Measurements from ENCODE around the gene SMIM9.
"Not testable (repeated sequence)": the region's sequence is repeated elsewhere in the genome, so short reads cannot be mapped to it uniquely, and the experiment has no call there.

The SMIM9 gene

DNA sequence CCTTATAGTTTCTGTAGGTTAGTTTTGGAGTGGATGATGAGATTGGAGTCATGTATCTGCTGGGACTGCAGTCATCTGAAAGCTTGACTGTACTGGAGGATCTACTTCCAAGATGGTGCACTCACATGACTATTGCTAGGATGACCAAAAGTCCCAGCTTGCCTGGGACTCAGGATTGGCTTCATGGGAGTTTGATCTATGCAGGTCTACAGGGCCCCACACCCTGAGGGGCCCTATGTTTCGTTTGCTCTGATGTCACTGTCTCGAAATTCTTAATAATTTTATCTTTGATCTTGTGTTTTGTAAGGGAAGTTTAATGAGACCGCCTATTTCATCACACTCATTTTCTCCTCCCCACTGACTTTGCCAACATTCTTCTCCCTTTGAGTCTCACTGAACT is at the start of gene SMIM9:
TSS of gene SMIM9 (minus strand) at position 101 of the 400 bp plus-strand sequence. CDS start 3,806 bp downstream, outside the sequence.
- no peak for DNase-seq

- not testable (repeated sequence) for DNase-seq
These were observed 49.6 kb upstream of the SMIM9 start for GRCh38 chrX:154884069-154884468.

- DNase-seq, result no peak
These were observed 38.9 kb upstream of the SMIM9 start for GRCh38 chrX:154873329-154873728.

GRCh38 chrX:154868522-154868921 is 34.1 kb upstream of the SMIM9 start:
- DNase-seq, result not testable (repeated sequence)

DNA sequence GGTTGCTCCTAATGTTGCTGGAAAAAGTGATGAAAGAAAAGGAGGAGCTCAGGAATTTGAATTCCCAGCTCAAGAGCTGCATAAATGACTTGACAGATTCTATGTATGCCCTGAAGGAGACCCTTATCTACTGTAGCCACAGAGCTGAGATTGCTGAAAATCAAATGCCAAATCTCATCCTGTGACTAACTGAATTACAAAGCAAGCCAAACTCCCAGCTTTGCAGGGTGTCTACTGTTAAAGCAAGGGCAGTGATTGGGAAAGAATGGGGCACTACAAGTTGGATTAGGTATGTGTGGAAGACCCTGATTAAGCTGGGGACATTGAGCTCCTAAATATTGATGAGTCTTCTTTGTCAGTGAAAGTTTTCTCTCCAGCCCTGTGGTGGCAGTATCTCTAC is 20.8 kb upstream of the SMIM9 start:
- no peak for DNase-seq

DNA sequence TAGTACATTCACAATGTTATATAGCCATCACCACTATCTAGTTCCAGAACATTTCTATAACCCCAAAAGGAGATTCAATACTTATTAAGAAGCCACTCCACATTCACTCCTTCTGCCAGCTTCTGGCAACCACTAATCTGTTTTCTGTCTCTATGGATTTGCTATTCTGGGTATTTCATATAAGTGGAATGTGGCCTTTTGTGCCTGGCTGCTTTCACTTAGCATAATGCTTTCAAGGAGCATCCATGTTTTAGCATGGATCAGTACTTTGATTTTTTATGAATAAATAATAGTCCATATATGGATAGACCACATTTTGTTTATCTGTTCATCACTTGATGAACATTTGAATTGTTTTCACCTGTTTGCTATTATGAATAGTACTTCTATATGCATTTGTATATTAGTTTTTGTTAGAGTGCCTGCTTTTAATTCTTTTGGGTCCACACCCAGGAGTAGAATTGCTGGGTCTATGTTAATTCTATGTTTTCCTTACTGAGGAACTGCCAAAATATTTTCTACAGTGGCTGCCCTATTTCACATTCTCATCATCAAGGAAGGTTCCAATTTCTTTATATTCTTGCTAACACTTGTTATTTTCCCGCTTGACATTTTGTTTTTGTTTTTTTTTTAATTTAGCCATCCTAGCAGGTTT is 16.6 kb upstream of the SMIM9 start:
- no peak for DNase-seq

GRCh38 chrX:154840856-154841255 is 6.4 kb upstream of the SMIM9 start:
- DNase-seq, result peak; percentile 6

DNA sequence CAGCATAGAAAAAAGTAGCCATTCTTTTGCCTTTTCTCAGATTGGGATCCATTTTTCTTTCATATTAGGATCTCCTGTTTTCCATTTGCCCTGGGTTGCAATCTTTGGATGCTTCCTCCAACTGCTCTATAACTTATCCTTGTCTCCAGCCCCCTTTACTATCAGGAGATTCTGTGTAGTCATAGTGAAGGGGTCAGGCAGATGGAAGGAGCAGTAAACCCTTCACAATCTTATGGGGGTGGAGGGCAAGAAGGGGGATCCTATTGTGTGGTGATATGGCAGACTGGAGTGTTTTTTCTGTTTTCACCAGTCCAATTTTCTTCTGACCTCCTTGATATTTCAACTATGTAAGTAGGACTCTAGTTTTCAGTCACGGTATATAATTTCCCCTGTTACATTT is 1.7 kb upstream of the SMIM9 start:
- no peak for DNase-seq

DNA sequence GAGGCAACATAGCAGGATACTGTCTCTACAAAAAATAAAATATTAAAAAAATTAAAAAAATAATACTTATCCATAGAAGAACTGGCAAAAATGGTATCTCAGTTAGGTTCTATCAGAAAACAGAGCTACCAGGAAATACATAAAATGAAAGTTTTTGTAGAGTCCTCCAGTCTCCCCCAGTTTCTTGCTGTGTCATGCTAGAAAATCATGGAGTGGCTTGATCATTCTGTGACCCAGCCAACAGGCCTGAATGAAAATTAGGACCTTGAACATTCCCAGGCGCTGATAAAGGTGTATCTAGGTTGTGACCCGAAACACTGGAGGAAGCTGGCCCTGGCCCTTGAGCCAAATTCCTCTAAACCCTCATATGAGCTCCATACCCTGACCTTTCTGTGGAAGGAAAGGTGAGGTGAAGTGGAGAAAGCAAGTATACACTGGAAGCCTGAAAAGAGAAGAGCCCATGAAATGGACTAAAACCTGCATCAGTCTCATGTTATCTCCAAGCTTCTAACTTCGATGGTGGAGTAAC is 652 bp downstream of the SMIM9 start:
- DNase-seq, result no peak

GRCh38 chrX:154829926-154830442 is 4.5 kb downstream of the SMIM9 start:
- no peak for DNase-seq

DNA sequence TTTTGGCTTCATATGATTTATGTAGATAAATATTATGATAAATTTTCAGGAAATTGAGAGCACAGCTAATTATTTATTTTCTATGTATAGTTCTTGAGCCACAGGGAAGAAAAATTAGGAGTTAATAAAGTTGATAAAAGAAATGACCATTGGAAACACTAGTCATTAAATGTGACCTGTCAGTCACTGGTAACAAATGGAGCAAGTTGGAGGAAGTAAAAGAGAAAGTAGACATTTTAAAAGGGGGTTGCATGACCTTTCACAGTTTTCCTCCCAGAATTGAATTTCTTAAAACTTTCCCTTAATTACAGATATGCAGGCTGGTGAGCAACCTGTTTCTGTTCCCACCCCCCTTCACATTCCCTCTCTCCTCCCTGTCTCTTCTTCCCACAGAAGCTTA is 5.3 kb downstream of the SMIM9 start:
- no peak for DNase-seq

GRCh38 chrX:154828016-154828408 is 6.5 kb downstream of the SMIM9 start:
- no peak for DNase-seq

- no peak for DNase-seq
These were observed 7.1 kb downstream of the SMIM9 start for GRCh38 chrX:154827194-154828015.

- DNase-seq, result not testable (repeated sequence)
These were observed 8.9 kb downstream of the SMIM9 start for GRCh38 chrX:154825586-154825985.

- DNase-seq, result no peak
These were observed 9.8 kb downstream of the SMIM9 start for GRCh38 chrX:154824638-154825037.

DNA sequence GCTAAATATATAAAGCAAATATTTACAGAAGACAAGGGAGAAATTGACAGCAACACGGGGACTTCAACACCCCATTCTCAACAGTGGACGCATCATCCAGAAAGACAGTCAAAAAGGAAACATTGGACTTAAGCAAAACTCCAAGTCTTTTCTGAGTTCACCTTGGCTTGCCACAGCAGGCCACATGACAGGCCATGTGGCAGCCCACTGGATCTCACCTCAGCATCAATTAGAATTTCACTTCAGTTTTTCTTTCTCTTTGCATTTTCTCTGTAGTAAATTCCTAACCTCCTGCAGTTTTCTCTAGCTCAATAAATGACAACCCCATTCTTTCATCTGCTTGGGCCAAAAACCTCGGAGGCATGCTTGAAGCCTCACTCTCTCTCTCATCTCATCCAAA is 12.4 kb downstream of the SMIM9 start:
- DNase-seq, result no peak

GRCh38 chrX:154821523-154821922 is 12.9 kb downstream of the SMIM9 start:
- no peak for DNase-seq

DNA sequence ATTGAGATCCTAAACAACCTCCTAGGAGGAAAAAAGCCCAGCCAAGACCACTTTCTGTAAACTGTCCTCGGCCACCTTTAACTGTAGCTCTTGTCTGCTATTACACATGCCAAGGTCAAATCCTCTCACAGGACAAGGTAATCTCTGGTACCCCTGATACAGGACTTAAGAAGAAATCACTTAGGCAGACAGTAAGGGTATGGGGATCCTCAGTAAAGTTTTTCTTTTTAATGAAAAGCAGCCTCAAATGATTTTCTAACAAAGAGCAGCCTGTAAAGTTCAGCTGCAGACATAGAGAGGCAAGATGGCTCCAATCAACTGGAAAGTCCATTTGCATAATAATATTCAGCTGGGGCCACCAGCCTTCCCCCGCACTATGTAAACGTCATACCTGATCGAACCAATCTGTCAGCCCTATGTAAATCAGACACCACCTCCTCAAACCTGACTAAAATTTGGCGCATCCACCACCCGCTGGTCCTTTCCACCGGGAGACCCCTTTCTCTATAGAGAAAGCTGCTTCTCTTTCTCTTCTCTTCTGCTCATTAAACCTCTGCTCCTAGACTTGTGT is 14.6 kb downstream of the SMIM9 start:
- no peak for DNase-seq

- DNase-seq, result no peak
These were observed 15.3 kb downstream of the SMIM9 start for GRCh38 chrX:154818916-154819770.

GRCh38 chrX:154817048-154817618 is 17.3 kb downstream of the SMIM9 start:
- DNase-seq, result not testable (repeated sequence)

- DNase-seq, result not testable (repeated sequence)
These were observed 18.1 kb downstream of the SMIM9 start for GRCh38 chrX:154816326-154816898.

Measured in NCI-H1092 (cell line).